Measurements from ENCODE around the gene TMEM175. TPM values are rescaled to one million over a fixed set of nuclear protein-coding genes. Genes with fewer than 3 reads are reported as not detected.

TMEM175 gene
- total RNA-seq, 1 experiment from 2014 or later: 20.2 TPM

- ChIA-PET CTCF (interaction anchor here (0.6 to 1.0 kb wide), 3 partner anchors 57 to 707 kb away, joined by 3 to 4 read pairs (median 3); no protein-coding TSS in a partner anchor), POLR2A (ENCODE audit: unreplicated experiment) (interaction anchor here (0.5 to 1.0 kb wide), 3 partner anchors 48 to 377 kb away, joined by 3 to 12 read pairs (median 5); partner anchors contain the start of genes GAK and TMEM175)
- Histone ChIP-seq H3K4me2 (peak within 1 kb of the TSS; percentile 99), H3K27ac (peak within 1 kb of the TSS; percentile 35), H3K9me2 (ENCODE audit: insufficient read depth) (no peaks in the 10 kb centered on the region), H3K79me2 (ENCODE audit: low read depth) (peaks cover 22% of the 10 kb centered on the region), H3K36me3 (ENCODE audit: low read depth) (no peaks in the 10 kb centered on the region), H3K4me1 (replicated peaks; ENCODE audit: insufficient read depth) (peaks cover 28% of the 10 kb centered on the region), H4K20me1 (ENCODE audit: insufficient read depth) (peaks cover 5% of the 10 kb centered on the region; the same call in 1 of the 2 replicates), H2AFZ (peak within 1 kb of the TSS; percentile 98), H3K4me3 (peak within 1 kb of the TSS; percentile 79), H3K9me3 (ENCODE audit: insufficient read depth, low read depth) (no peaks in the 10 kb centered on the region), H3F3A (ENCODE audit: insufficient read depth, low read depth) (peaks cover 21% of the 10 kb centered on the region), H3K27me3 (ENCODE audit: insufficient read depth, low read depth) (no peaks in the 10 kb centered on the region)
- TF ChIP-seq EZH2 (IDR thresholded peaks at IDR 0.05; ENCODE audit: low read depth) (no peak), CTCF (conservative IDR thresholded peaks at IDR 0.05) (peak; percentile 65)
- intact Hi-C loops (cut with micrococcal nuclease; ENCODE audit: unreplicated experiment): loop anchor here (2.0 to 10.0 kb wide), 2 partner anchors 54 to 372 kb away; partner anchors contain the start of genes GAK and TMEM175
- TSS peak; percentile 46 for BruUV-seq (replicated peaks)
- DNase-seq: peak; percentile 83 to 89
Observed at GRCh38 chr4:986879-987623, 54.8 kb downstream of the TMEM175 start, which contains the start of gene IDUA. TSS of gene IDUA (plus strand) at chr4:987044. CDS start at chr4:987085, 41 bp downstream.

- intact Hi-C loops (cut with micrococcal nuclease; ENCODE audit: unreplicated experiment): loop anchor here (2.0 to 10.0 kb wide), 2 partner anchors 55 to 373 kb away; partner anchors contain the start of genes GAK and TMEM175
- Histone ChIP-seq H3K79me2 (ENCODE audit: low read depth) (peaks cover 22% of the 10 kb centered on the region), H3K4me1 (replicated peaks; ENCODE audit: insufficient read depth) (peaks cover 32% of the 10 kb centered on the region), H3K27me3 (ENCODE audit: insufficient read depth, low read depth) (no peaks in the 10 kb centered on the region), H2AFZ (peak overlapping the region; percentile 98), H3F3A (ENCODE audit: insufficient read depth, low read depth) (peaks cover 21% of the 10 kb centered on the region), H3K27ac (0 out of 2 replicates have a peak overlapping the region, but pooled peaks have one; percentile 30), H4K20me1 (ENCODE audit: insufficient read depth) (peaks cover 5% of the 10 kb centered on the region; the same call in 1 of the 2 replicates), H3K36me3 (ENCODE audit: low read depth) (no peaks in the 10 kb centered on the region), H3K4me3 (peak overlapping the region; percentile 79), H3K9me3 (ENCODE audit: insufficient read depth, low read depth) (no peaks in the 10 kb centered on the region), H3K9me2 (ENCODE audit: insufficient read depth) (no peaks in the 10 kb centered on the region), H3K4me2 (peak overlapping the region; percentile 99)
- no TSS peak for BruUV-seq (replicated peaks)
- CTCF ChIA-PET: interaction anchor here (0.6 to 1.0 kb wide), 2 partner anchors 58 to 706 kb away, joined by 3 to 4 read pairs; no protein-coding TSS in a partner anchor
- POLR2A ChIA-PET (ENCODE audit: unreplicated experiment): interaction anchor here (0.5 to 1.0 kb wide), 3 partner anchors 49 to 378 kb away, joined by 3 to 12 read pairs (median 5); partner anchors contain the start of genes GAK and TMEM175
- no peak for DNase-seq
- no peak for TF ChIP-seq CTCF (conservative IDR thresholded peaks at IDR 0.05)
- no peak for TF ChIP-seq EZH2 (IDR thresholded peaks at IDR 0.05; ENCODE audit: low read depth)
Observed at GRCh38 chr4:987624-988513, 55.6 kb downstream of the TMEM175 start.
